H4 (cell line): ENCODE data around the gene NISCH. TPM values are rescaled to one million over a fixed set of nuclear protein-coding genes. Genes with fewer than 3 reads are reported as not detected.

Experiments
- DNase-seq: peaks from one replicate; pipeline ENCODE4 v3.0.0-alpha.2; 2015; ENCODE audit warnings: low spot score
- total RNA-seq: library from RNA; depleted of rRNA; stranded (reverse); fragments of >200 nt; shearing (Covaris generic); gene quantifications from 2 replicates; pipeline ENCODE4 v1.2.3, GENCODE V29; 2014

NISCH gene
- total RNA-seq, 1 experiment from 2014 or later, result 7.5 TPM

- DNase-seq, result no peak
Measured at GRCh38 chr3:52447512-52448355, 7.7 kb upstream of the NISCH start.

- DNase-seq, result no peak
Measured at GRCh38 chr3:52450489-52451236, 4.7 kb upstream of the NISCH start.

- DNase-seq, result no peak
Measured at GRCh38 chr3:52451237-52452083, 3.9 kb upstream of the NISCH start.

- no peak for DNase-seq
Measured at GRCh38 chr3:52452126-52452525, 3.3 kb upstream of the NISCH start.

- DNase-seq, result no peak
Measured at GRCh38 chr3:52452570-52453221, 2.7 kb upstream of the NISCH start.

- DNase-seq, result no peak
Measured at GRCh38 chr3:52453496-52454249, 1.7 kb upstream of the NISCH start, which contains the start of gene TNNC1. Gene TNNC1, minus strand, starts transcription at chr3:52454041. Its CDS starts 26 bp downstream, at chr3:52454015.

- no peak for DNase-seq
Measured at GRCh38 chr3:52454250-52454937, 1.0 kb upstream of the NISCH start.

- no peak for DNase-seq
Measured at GRCh38 chr3:52454938-52455282, 494 bp upstream of the NISCH start.

GRCh38 chr3:52456169-52456799 is 880 bp downstream of the NISCH start:
- DNase-seq, result no peak

GRCh38 chr3:52456800-52457183 is 1.4 kb downstream of the NISCH start:
- DNase-seq, result no peak

GRCh38 chr3:52458031-52458760 is 2.8 kb downstream of the NISCH start:
- DNase-seq, result no peak

- DNase-seq, result no peak
Measured at GRCh38 chr3:52458770-52459545, 3.6 kb downstream of the NISCH start.

GRCh38 chr3:52461874-52462273 is 6.5 kb downstream of the NISCH start:
- DNase-seq, result no peak

- DNase-seq, result no peak
Measured at GRCh38 chr3:52463416-52463815, 8.0 kb downstream of the NISCH start.

GRCh38 chr3:52468336-52468735 is 12.9 kb downstream of the NISCH start:
- DNase-seq, result no peak

GRCh38 chr3:52469001-52469400 is 13.6 kb downstream of the NISCH start:
- DNase-seq, result no peak

- no peak for DNase-seq
Measured at GRCh38 chr3:52470920-52471319, 15.5 kb downstream of the NISCH start.
